HepG2 (cell line): ENCODE data around the gene ULBP2. TPM values are rescaled to one million over a fixed set of nuclear protein-coding genes. Genes with fewer than 3 reads are reported as not detected.

ENCODE experiments used
- BATF2 ChIP-seq: sonication (generic); formaldehyde crosslinking; IDR thresholded peaks from 2 replicates; pipeline ENCODE4 v1.8.0; 2022; ENCODE audit warnings: mild to moderate bottlenecking, missing genetic modification reagents, moderate library complexity
- ELF1 ChIP-seq: sonication (generic); formaldehyde crosslinking; IDR thresholded peaks from 2 replicates; pipeline ENCODE4 v1.4.0; 2020; ENCODE audit warnings: missing genetic modification reagents
- FOSL1 ChIP-seq: sonication (generic); formaldehyde crosslinking; IDR thresholded peaks from 2 replicates; pipeline ENCODE4 v1.9.0; 2021; ENCODE audit warnings: missing genetic modification reagents, borderline replicate concordance
- NR2F6 ChIP-seq, 2 experiments: IDR thresholded peaks; 2 replicates each; pipeline ENCODE4 v1.6.1; 2016; ENCODE audit warnings: antibody characterized with exemption in 1 of 2, mild to moderate bottlenecking in 1 of 2
- SALL1 ChIP-seq: sonication (generic); formaldehyde crosslinking; IDR thresholded peaks from 2 replicates; pipeline ENCODE4 v1.8.0; 2022; ENCODE audit warnings: mild to moderate bottlenecking, missing genetic modification reagents
- ZBTB40 ChIP-seq, 2 experiments: fragments of 450-650 bp in 1 of 2; sonication (generic) in 1 of 2; formaldehyde crosslinking in 1 of 2; IDR thresholded peaks; 2 replicates each; pipeline versions ENCODE4 v1.6.1 to v1.8.0; 2016 to 2022; ENCODE audit warnings: antibody characterized with exemption in 1 of 2, mild to moderate bottlenecking in 1 of 2, missing genetic modification reagents in 1 of 2
- ZNF747 ChIP-seq: sonication (generic); formaldehyde crosslinking; IDR thresholded peaks from 2 replicates; pipeline ENCODE4 v1.8.1; 2023; ENCODE audit warnings: missing genetic modification reagents, mild to moderate bottlenecking, borderline replicate concordance
- ZNF891 ChIP-seq: sonication (generic); formaldehyde crosslinking; IDR thresholded peaks from 2 replicates; pipeline ENCODE4 v1.5.0; 2020; ENCODE audit warnings: mild to moderate bottlenecking, missing genetic modification reagents
- polyA plus RNA-seq, 8 experiments: library from polyadenylated mRNA; depleted of rRNA in 3 of 8; stranded (reverse) in 7 of 8; unstranded in 1 of 8; fragments of >200 nt; fragmentation: Illumina TruSeq in 4 of 8; extraction: Trizol in 4 of 8; gene quantifications; 2 replicates each; pipeline versions ENCODE4 v1.2.1 to v1.2.3, GENCODE V29; 2011 to 2016; ENCODE audit warnings: low read depth in 4 of 8, missing spikeins in 1 of 8, mixed read lengths in 1 of 8; ENCODE audit not compliant: insufficient read depth in 1 of 8
- total RNA-seq, 5 experiments: library from RNA; depleted of rRNA; stranded (reverse); fragments of >200 nt; fragmentation: Illumina TruSeq; extraction: Trizol; gene quantifications; 2 replicates each; pipeline ENCODE4 v1.2.3, GENCODE V29; 2016; ENCODE audit warnings: low read depth in 1 of 5

Gene ULBP2
- total and polyA plus RNA-seq, 2 of the 13 experiments (the other 11 are each of a cell fraction or from before 2014, with no cell fraction given) = not detected

- TF ChIP-seq ZBTB40 (IDR thresholded peaks at IDR 0.05) (no peak), ZBTB40 (CRISPR knock-in tag; IDR thresholded peaks at IDR 0.05) (no peak), ELF1 (no peak), SALL1 (CRISPR knock-in tag) (no peak), ZNF747 (CRISPR knock-in tag) (no peak), NR2F6 (IDR thresholded peaks at IDR 0.05) (no peak), NR2F6 (CRISPR knock-in tag; IDR thresholded peaks at IDR 0.05) (no peak), BATF2 (CRISPR knock-in tag) (no peak), FOSL1 (no peak), ZNF891 (CRISPR knock-in tag) (no peak)
These were observed 6.1 kb upstream of the ULBP2 start (continued) for GRCh38 chr6:149935668-149936067.
